H4 (cell line): ENCODE measurements around the gene CLK3. TPM values are rescaled to one million over a fixed set of nuclear protein-coding genes. Genes with fewer than 3 reads are reported as not detected.
"Not testable (repeated sequence)": the region's sequence is repeated elsewhere in the genome, so short reads cannot be mapped to it uniquely, and the experiment has no call there.

Experiments used
- DNase-seq: peaks from one replicate; pipeline ENCODE4 v3.0.0-alpha.2; 2015; ENCODE audit warnings: low spot score
- total RNA-seq: library from RNA; depleted of rRNA; stranded (reverse); fragments of >200 nt; shearing (Covaris generic); gene quantifications from 2 replicates; pipeline ENCODE4 v1.2.3, GENCODE V29; 2014

CLK3 gene
- total RNA-seq, 1 experiment from 2014 or later = 46.1 TPM

- no peak for DNase-seq
These were observed 26.7 kb downstream of the CLK3 start for GRCh38 chr15:74642348-74642733.

GRCh38 chr15:74642734-74643664, 27.4 kb downstream of the CLK3 start:
- DNase-seq = no peak

GRCh38 chr15:74643665-74644204, 28.1 kb downstream of the CLK3 start:
- no peak for DNase-seq

- no peak for DNase-seq
These were observed 30.8 kb downstream of the CLK3 start for GRCh38 chr15:74646480-74646879.

GRCh38 chr15:74648051-74648842, 32.6 kb downstream of the CLK3 start:
- no peak for DNase-seq

- no peak for DNase-seq
These were observed 35.7 kb downstream of the CLK3 start for GRCh38 chr15:74651242-74651741.

GRCh38 chr15:74653426-74654102, 37.9 kb downstream of the CLK3 start:
- peak; percentile 51 for DNase-seq

GRCh38 chr15:74655424-74655823, 39.8 kb downstream of the CLK3 start:
- no peak for DNase-seq

GRCh38 chr15:74656935-74657535, 41.4 kb downstream of the CLK3 start:
- DNase-seq = no peak

GRCh38 chr15:74657846-74658245, 42.2 kb downstream of the CLK3 start:
- DNase-seq = no peak

- not testable (repeated sequence) for DNase-seq
These were observed 45.6 kb downstream of the CLK3 start for GRCh38 chr15:74661280-74661679.

GRCh38 chr15:74662064-74662860, 46.6 kb downstream of the CLK3 start:
- DNase-seq = no peak

GRCh38 chr15:74663303-74664027, 47.8 kb downstream of the CLK3 start:
- no peak for DNase-seq

- no peak for DNase-seq
These were observed 48.5 kb downstream of the CLK3 start for GRCh38 chr15:74664028-74664616.

GRCh38 chr15:74664670-74665069, 49.0 kb downstream of the CLK3 start:
- no peak for DNase-seq

GRCh38 chr15:74667975-74668374, 52.3 kb downstream of the CLK3 start:
- no peak for DNase-seq

- no peak for DNase-seq
These were observed 54.0 kb downstream of the CLK3 start for GRCh38 chr15:74669627-74670026.

- DNase-seq = no peak
These were observed 58.5 kb downstream of the CLK3 start for GRCh38 chr15:74674161-74674560.

GRCh38 chr15:74676801-74677200, 61.2 kb downstream of the CLK3 start:
- DNase-seq = no peak
